GM19324 (cell line): ENCODE data around the gene CLBA1.

Experiments
- ATAC-seq: cut with Tn5 transposase; IDR thresholded peaks from one replicate; pipeline ENCODE4 v1.9.1; 2021; ENCODE audit warnings: mild to moderate bottlenecking, moderate library complexity; ENCODE audit not compliant: unreplicated experiment, low FRiP score

Gene CLBA1

GRCh38 chr14:104968153-104968527, 17.4 kb upstream of the CLBA1 start:
- no peak for ATAC-seq

GRCh38 chr14:104968541-104969401, 16.8 kb upstream of the CLBA1 start:
- no peak for ATAC-seq

- no peak for ATAC-seq
These were observed 15.8 kb upstream of the CLBA1 start for GRCh38 chr14:104969741-104970230.

DNA sequence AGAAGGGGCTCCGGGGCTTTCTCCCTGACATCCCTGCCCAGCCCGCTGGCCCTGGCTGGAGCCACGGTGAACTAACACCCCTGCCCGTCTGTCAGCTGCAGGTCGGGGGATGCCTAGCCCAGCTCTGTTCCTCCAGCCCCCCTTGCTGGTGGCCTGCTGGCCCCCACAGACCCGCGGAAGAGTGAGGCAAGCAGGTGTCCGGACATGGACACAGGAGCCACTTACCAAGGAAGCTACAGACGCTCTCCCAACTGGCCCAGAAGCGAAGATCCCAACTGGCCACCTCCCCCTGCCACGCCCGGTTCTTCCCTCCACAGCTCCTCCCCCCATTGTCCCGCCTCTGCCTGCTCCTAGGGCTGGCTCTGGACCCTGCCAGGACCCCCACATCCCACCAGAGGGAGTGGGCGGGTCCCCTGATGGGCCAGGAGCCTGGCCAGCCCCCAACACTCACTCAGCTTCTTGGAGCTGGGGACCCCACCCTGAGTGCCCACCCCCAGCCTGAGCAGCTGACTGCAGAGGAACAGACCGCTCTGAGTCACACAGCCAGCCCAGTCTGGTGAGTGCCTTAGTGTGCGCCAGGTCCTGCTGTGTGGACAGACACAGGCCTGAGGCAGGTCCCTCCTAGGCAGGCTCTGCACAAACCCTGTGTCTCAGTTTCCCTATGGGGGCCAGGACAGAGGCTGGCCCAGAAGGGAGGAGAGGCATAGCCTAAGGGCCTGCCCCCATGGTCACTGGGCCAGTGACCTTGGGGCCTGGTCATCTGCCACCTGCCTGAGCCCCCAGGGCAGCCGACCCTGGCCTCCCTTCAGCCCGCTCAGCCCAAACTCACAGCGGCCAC, 15.1 kb upstream of the CLBA1 start:
- ATAC-seq = no peak

DNA sequence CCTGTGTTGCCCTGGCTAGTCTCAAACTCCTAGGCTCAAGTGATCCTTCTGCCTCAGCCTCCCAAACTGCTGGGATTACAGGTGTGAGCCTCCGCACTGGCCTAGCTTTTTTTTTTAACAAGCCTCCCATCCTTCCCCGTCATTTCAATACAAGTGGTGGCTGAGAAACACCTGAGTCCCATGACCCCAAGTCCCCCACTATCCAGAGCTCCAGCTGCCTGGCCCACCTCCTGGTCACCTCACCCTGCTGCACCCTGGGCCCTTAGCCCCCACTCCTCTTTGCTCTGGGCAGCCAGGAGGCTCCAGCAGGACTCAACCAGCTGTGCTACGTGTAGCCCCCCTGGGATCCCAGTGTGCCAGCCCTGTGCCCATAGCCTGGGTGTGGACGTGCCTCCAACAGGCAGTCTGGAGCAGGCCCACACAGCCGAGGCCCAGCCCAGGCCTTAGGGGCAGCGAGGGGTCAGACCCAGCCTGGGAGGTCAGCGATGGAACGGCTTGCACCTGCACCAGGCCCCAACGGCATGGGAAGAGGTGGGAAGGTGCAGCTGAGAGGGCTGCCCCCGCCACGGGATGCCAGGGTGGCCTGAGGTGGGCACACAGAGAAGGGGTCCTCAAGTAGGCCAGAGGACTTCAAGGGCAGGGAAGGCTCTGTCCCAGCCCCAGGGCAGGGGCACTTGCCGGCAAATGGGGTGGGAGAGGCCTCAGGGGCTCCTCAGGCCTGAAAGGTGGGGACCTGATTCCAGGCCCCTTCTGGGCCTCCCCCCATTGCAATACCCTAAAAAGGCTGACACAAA, 13.9 kb upstream of the CLBA1 start:
- ATAC-seq = no peak

DNA sequence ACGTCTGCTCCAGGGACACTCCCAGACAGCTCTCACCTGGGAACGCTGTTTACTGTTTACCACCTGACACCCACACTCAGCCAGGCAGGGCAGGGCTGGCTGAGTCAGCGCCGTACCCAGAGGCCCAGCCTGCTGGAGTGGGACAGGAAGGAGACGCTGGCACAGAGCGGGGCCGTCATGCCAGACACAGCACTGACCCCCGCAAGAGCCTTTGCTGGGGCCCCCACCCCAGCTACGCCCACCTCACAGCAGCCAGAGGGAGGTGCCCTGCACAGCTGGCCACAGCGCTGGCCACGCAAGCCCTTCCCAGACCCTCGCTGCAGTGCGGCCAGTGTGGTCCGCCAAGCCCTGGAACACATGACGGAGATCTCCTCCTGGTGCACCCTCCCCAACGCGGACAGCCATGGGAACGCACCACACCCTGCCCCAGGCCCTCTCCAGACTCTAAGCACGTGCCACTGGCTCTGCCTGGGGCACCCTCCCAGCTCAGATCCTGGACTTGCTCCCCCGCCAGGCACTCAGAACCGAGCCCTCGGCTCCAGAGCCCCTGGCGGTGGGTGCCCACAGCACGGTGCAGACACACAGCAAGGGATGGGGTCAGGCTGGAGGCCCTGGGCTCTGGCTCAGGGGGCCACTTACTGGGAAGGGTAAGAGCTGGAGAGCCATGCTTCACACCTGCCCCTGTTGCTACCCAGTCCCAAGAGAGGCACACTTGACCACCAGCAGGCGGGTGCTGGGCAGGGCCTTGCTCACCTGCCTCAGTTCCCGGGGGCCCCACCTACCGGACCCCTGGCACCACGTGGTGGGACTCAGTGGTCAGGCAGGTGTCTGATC, 13.1 kb upstream of the CLBA1 start:
- no peak for ATAC-seq

DNA sequence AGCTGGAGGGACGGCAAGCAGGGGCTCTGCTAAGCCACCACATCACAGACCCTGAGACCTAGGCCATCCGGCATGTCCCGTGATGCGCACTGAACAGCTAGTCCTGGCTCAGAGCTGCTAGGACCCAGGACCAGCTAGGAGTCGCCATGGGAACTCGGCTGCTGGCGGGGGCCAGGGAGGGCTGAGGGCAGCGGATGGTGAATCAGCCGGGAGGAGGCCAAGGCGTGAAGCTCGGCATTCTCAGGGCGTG, 12.5 kb upstream of the CLBA1 start:
- no peak for ATAC-seq

GRCh38 chr14:104973385-104974145, 12.0 kb upstream of the CLBA1 start:
- ATAC-seq = no peak

GRCh38 chr14:104974146-104974541, 11.4 kb upstream of the CLBA1 start:
- no peak for ATAC-seq

- no peak for ATAC-seq
These were observed 10.8 kb upstream of the CLBA1 start for GRCh38 chr14:104974665-104975390.

- ATAC-seq = no peak
These were observed 9.9 kb upstream of the CLBA1 start for GRCh38 chr14:104975481-104976197.

GRCh38 chr14:104976198-104977007, 9.2 kb upstream of the CLBA1 start:
- no peak for ATAC-seq

GRCh38 chr14:104977008-104977680, 8.4 kb upstream of the CLBA1 start:
- ATAC-seq = no peak

- no peak for ATAC-seq
These were observed 7.6 kb upstream of the CLBA1 start, which contains the start of gene AHNAK2 for GRCh38 chr14:104977681-104978653. AHNAK2 (minus strand) TSS chr14:104978374; CDS start chr14:104978237, 137 bp downstream.
